ENCODE measurements around the gene LAMB3.

DNA sequence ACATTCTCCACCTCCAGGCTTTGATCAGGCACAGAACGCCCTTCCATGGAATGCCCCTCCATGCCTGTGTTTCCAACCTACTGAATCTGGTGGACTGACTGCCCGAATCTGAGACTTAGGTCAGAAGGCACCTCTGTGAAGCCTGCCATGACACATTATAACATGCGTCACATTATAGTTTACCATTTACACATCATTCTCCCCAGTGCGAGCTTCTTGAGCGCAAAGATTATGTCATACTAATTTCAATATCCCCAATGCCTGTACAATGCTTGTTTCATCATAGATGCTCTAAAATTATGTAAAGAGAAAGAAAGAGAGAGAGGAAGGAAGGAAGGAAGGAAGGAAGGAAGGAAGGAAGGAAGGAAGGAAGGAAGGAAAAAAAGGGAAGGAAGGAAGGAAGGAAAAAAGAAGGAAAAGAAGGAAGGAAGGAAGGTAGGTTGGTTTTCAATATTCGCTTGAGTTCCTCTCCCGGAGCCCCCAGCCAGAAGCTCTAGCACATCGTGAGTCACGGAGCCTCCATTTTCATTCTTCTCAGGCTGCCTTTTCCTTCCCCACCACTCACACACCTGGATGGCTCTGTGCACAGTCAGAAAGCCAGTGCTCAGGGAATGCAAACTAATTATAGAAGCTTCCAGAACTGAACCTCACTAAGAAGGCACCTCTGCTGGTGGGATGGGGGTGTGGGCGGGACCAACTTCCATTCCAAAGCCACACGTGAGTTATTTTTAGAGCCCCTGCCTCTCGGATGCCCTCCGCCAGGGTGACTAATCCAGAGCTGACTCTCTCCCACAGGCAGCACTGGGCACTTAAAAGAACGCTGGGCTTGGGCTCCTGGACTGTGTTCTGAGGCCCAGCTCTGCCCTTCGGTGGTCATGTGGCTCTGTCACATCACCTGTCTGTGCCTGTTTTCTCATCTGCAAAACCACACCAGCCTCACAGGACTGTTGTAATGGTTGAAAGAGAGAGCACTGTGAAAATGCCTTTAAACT lies 27.4 kb downstream of the LAMB3 start:
- TF ChIP-seq, protein P1, sequence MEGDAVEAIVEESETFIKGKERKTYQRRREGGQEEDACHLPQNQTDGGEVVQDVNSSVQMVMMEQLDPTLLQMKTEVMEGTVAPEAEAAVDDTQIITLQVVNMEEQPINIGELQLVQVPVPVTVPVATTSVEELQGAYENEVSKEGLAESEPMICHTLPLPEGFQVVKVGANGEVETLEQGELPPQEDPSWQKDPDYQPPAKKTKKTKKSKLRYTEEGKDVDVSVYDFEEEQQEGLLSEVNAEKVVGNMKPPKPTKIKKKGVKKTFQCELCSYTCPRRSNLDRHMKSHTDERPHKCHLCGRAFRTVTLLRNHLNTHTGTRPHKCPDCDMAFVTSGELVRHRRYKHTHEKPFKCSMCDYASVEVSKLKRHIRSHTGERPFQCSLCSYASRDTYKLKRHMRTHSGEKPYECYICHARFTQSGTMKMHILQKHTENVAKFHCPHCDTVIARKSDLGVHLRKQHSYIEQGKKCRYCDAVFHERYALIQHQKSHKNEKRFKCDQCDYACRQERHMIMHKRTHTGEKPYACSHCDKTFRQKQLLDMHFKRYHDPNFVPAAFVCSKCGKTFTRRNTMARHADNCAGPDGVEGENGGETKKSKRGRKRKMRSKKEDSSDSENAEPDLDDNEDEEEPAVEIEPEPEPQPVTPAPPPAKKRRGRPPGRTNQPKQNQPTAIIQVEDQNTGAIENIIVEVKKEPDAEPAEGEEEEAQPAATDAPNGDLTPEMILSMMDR (IDR thresholded peaks at IDR 0.05), result peak in 1 of 6 experiments; percentile 2
- no peak for TF ChIP-seq POLR2A (IDR thresholded peaks at IDR 0.05)

Data from adrenal gland (tissue), 5 donors.